ENCODE results near the gene KMT2A. TPM values are rescaled to one million over a fixed set of nuclear protein-coding genes. Genes with fewer than 3 reads are reported as not detected.
A peak's percentile ranks its signal among the peaks of the same experiment; 100 is the strongest.

The KMT2A gene
- total and polyA plus RNA-seq, 2 donors = 19.6 to 82.4 TPM

GRCh38 chr11:118527109-118527508 is 90.8 kb downstream of the KMT2A start, which contains the start of gene TTC36:
Gene TTC36 (plus strand): TSS chr11:118527474. CDS start chr11:118527495, 21 bp downstream.
- DNase-seq (ENCODE audit: extremely low spot score) = no peak
- Histone ChIP-seq H3K27ac (ENCODE audit: low read depth) (no peak within 1 kb of the TSS), H3K4me1 (ENCODE audit: insufficient read depth) (no peaks in the 10 kb centered on the region), H3K4me3 (ENCODE audit: low read depth, low read length) (no peak within 1 kb of the TSS), H3K36me3 (ENCODE audit: insufficient read depth) (no peaks in the 10 kb centered on the region)
- 60% methylated on average over 3 of the region's 3 CpGs for WGBS

- no peaks in the 10 kb centered on the region for H3K36me3 ChIP-seq (ENCODE audit: insufficient read depth)
- no peak overlapping the region for H3K4me3 ChIP-seq (ENCODE audit: low read depth, low read length)
- H3K27ac ChIP-seq (ENCODE audit: low read depth) = no peak overlapping the region
- WGBS = 95% methylated on average over 6 of the region's 6 CpGs
- no peaks in the 10 kb centered on the region for H3K4me1 ChIP-seq (ENCODE audit: insufficient read depth)
- no peak for DNase-seq (ENCODE audit: extremely low spot score)
Measured at GRCh38 chr11:118528511-118528910, 92.2 kb downstream of the KMT2A start.

GRCh38 chr11:118529584-118530175 is 93.4 kb downstream of the KMT2A start:
- 70% methylated on average over 5 of the region's 5 CpGs for WGBS
- Histone ChIP-seq H3K36me3 (ENCODE audit: insufficient read depth) (no peaks in the 10 kb centered on the region), H3K27ac (ENCODE audit: low read depth) (no peak overlapping the region), H3K4me1 (ENCODE audit: insufficient read depth) (no peaks in the 10 kb centered on the region), H3K4me3 (ENCODE audit: low read depth, low read length) (peak overlapping the region; percentile 88)
- no peak for DNase-seq (ENCODE audit: extremely low spot score)

GRCh38 chr11:118530180-118530682 is 93.9 kb downstream of the KMT2A start:
- no peaks in the 10 kb centered on the region for H3K36me3 ChIP-seq (ENCODE audit: insufficient read depth)
- no peak overlapping the region for H3K27ac ChIP-seq (ENCODE audit: low read depth)
- H3K4me3 ChIP-seq (ENCODE audit: low read depth, low read length) = peak overlapping the region; percentile 88
- 4% methylated on average over 31 of the region's 31 CpGs for WGBS
- no peaks in the 10 kb centered on the region for H3K4me1 ChIP-seq (ENCODE audit: insufficient read depth)
- DNase-seq (ENCODE audit: extremely low spot score) = no peak

GRCh38 chr11:118530683-118531596 is 94.6 kb downstream of the KMT2A start, which contains the start of gene TMEM25:
Gene TMEM25 (plus strand): TSS chr11:118531192. CDS start chr11:118531802, 610 bp downstream.
- 2% methylated on average over 94 of the region's 94 CpGs for WGBS

GRCh38 chr11:118531597-118532084 is 95.3 kb downstream of the KMT2A start:
- Histone ChIP-seq H3K27ac (ENCODE audit: low read depth) (no peak overlapping the region), H3K4me1 (ENCODE audit: insufficient read depth) (no peaks in the 10 kb centered on the region), H3K36me3 (ENCODE audit: insufficient read depth) (no peaks in the 10 kb centered on the region), H3K4me3 (ENCODE audit: low read depth, low read length) (peak overlapping the region; percentile 88)
- no peak for DNase-seq (ENCODE audit: extremely low spot score)
- 17% methylated on average over 12 of the region's 12 CpGs for WGBS

More at GRCh38 chr11:118530683-118531596, 94.6 kb downstream of the KMT2A start, which contains the start of gene TMEM25:
- no peak for DNase-seq (ENCODE audit: extremely low spot score)
- peak within 1 kb of the TSS; percentile 88 for H3K4me3 ChIP-seq (ENCODE audit: low read depth, low read length)
- H3K27ac ChIP-seq (ENCODE audit: low read depth) = peak within 1 kb of the TSS; percentile 43
- H3K36me3 ChIP-seq (ENCODE audit: insufficient read depth) = no peaks in the 10 kb centered on the region
- no peaks in the 10 kb centered on the region for H3K4me1 ChIP-seq (ENCODE audit: insufficient read depth)

GRCh38 chr11:118532091-118532490 is 95.8 kb downstream of the KMT2A start:
- no peaks in the 10 kb centered on the region for H3K4me1 ChIP-seq (ENCODE audit: insufficient read depth)
- no peak overlapping the region for H3K27ac ChIP-seq (ENCODE audit: low read depth)
- H3K4me3 ChIP-seq (ENCODE audit: low read depth, low read length) = no peak overlapping the region
- no peaks in the 10 kb centered on the region for H3K36me3 ChIP-seq (ENCODE audit: insufficient read depth)
- WGBS = 82% methylated on average over 10 of the region's 10 CpGs
- no peak for DNase-seq (ENCODE audit: extremely low spot score)

GRCh38 chr11:118532852-118533768 is 96.8 kb downstream of the KMT2A start:
- DNase-seq (ENCODE audit: extremely low spot score) = no peak
- Histone ChIP-seq H3K36me3 (ENCODE audit: insufficient read depth) (no peaks in the 10 kb centered on the region), H3K27ac (ENCODE audit: low read depth) (no peak overlapping the region), H3K4me3 (ENCODE audit: low read depth, low read length) (no peak overlapping the region), H3K4me1 (ENCODE audit: insufficient read depth) (no peaks in the 10 kb centered on the region)
- 92% methylated on average over 19 of the region's 19 CpGs for WGBS

GRCh38 chr11:118533769-118534729 is 97.8 kb downstream of the KMT2A start:
- no peak overlapping the region for H3K4me3 ChIP-seq (ENCODE audit: low read depth, low read length)
- no peaks in the 10 kb centered on the region for H3K36me3 ChIP-seq (ENCODE audit: insufficient read depth)
- H3K4me1 ChIP-seq (ENCODE audit: insufficient read depth) = no peaks in the 10 kb centered on the region
- DNase-seq (ENCODE audit: extremely low spot score) = no peak
- H3K27ac ChIP-seq (ENCODE audit: low read depth) = no peak overlapping the region
- 80% methylated on average over 27 of the region's 27 CpGs for whole genome bisulfite sequencing

GRCh38 chr11:118535261-118535660 is 99.0 kb downstream of the KMT2A start:
- H3K27ac ChIP-seq (ENCODE audit: low read depth) = no peak overlapping the region
- DNase-seq (ENCODE audit: extremely low spot score) = no peak
- no peak overlapping the region for H3K4me3 ChIP-seq (ENCODE audit: low read depth, low read length)
- no peaks in the 10 kb centered on the region for H3K4me1 ChIP-seq (ENCODE audit: insufficient read depth)
- 81% methylated on average over 9 of the region's 9 CpGs for WGBS
- no peaks in the 10 kb centered on the region for H3K36me3 ChIP-seq (ENCODE audit: insufficient read depth)

- no peak overlapping the region for H3K27ac ChIP-seq (ENCODE audit: low read depth)
- H3K36me3 ChIP-seq (ENCODE audit: insufficient read depth) = no peaks in the 10 kb centered on the region
- DNase-seq (ENCODE audit: extremely low spot score) = no peak
- H3K4me1 ChIP-seq (ENCODE audit: insufficient read depth) = no peaks in the 10 kb centered on the region
- no peak overlapping the region for H3K4me3 ChIP-seq (ENCODE audit: low read depth, low read length)
- WGBS = 95% methylated on average over 5 of the region's 5 CpGs
Measured at GRCh38 chr11:118536726-118537125, 100.4 kb downstream of the KMT2A start.

GRCh38 chr11:118537409-118537980 is 101.2 kb downstream of the KMT2A start:
- WGBS = 89% methylated on average over 6 of the region's 6 CpGs
- Histone ChIP-seq H3K36me3 (ENCODE audit: insufficient read depth) (no peaks in the 10 kb centered on the region), H3K4me3 (ENCODE audit: low read depth, low read length) (no peak overlapping the region), H3K4me1 (ENCODE audit: insufficient read depth) (no peaks in the 10 kb centered on the region), H3K27ac (ENCODE audit: low read depth) (no peak overlapping the region)
- no peak for DNase-seq (ENCODE audit: extremely low spot score)
